ENCODE data around the gene LAPTM4A.

The LAPTM4A gene

DNA sequence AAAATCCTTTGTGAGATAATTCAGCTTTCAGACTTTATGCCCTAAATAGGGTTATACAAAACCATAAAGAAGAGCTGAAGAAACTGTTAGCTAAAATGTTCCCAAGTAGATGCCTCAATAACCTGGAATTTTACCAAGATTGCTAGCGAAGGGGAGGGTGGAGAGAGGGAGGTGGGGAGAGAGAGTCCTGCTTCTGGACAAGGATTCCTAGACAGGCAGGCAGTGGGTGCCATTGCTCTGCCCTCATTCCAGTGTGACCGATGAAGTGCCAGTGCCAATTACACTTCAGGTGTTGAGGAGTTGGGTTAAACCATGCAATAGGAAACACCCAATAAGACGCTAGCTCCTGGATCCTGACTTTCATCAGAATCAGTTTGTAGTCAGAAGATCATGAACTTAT is 18.1 kb downstream of the LAPTM4A start:
- DNase-seq (ENCODE audit: low read depth in 2 of 2), result no peak
- no peak overlapping the region for H3K4me3 ChIP-seq (replicated peaks in 1 of 2; ENCODE audit: low read depth in 2 of 2, low read length in 2 of 2)
- TF ChIP-seq, protein P1, sequence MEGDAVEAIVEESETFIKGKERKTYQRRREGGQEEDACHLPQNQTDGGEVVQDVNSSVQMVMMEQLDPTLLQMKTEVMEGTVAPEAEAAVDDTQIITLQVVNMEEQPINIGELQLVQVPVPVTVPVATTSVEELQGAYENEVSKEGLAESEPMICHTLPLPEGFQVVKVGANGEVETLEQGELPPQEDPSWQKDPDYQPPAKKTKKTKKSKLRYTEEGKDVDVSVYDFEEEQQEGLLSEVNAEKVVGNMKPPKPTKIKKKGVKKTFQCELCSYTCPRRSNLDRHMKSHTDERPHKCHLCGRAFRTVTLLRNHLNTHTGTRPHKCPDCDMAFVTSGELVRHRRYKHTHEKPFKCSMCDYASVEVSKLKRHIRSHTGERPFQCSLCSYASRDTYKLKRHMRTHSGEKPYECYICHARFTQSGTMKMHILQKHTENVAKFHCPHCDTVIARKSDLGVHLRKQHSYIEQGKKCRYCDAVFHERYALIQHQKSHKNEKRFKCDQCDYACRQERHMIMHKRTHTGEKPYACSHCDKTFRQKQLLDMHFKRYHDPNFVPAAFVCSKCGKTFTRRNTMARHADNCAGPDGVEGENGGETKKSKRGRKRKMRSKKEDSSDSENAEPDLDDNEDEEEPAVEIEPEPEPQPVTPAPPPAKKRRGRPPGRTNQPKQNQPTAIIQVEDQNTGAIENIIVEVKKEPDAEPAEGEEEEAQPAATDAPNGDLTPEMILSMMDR (IDR thresholded peaks at IDR 0.05; ENCODE audit: low read depth, low read length), result no peak

GRCh38 chr2:20030224-20030623 is 21.2 kb downstream of the LAPTM4A start:
- H3K4me3 ChIP-seq (replicated peaks in 1 of 2; ENCODE audit: low read depth in 2 of 2, low read length in 2 of 2), result no peak overlapping the region
- TF ChIP-seq, protein P1 (IDR thresholded peaks at IDR 0.05; ENCODE audit: low read depth, low read length), result no peak
- no peak for DNase-seq (ENCODE audit: low read depth in 2 of 2)

DNA sequence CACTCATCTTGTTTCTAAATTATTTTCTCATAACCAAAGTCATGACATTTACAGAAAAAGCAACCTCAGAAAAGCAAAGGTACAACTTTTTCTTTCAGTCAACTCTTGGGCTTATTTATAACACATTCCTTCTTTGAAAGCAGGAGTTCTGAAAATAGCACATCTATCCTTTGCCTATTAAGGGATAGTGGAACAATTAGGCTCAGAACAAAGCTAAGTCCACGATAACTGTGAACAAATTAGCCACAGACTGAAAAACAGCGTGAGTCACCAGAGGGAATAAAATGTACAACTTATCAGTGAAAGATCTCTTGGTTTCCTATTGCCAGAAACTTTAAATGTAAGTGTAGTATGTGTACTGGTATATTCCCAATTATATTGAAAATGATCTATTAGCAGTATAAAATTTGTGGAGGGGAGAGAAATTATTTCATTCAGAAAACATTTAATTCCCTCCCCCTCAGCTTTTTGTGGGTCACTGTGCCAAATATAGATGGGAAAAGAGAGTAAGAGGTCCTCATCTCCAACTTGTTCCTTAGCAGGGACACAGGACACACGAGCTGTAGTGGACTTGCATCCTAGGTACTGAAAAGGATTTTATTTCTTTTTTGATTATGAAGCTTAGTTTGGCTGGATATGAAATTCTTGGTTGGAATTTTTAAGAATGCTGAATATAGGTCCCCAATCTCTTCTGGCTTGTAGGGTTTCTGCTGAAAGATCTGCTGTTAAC is 23.6 kb downstream of the LAPTM4A start:
- TF ChIP-seq, protein P1 (IDR thresholded peaks at IDR 0.05; ENCODE audit: low read depth, low read length), result no peak
- peak; percentile 35 to 42 for DNase-seq (ENCODE audit: low read depth in 2 of 2)
- H3K4me3 ChIP-seq (replicated peaks in 1 of 2; ENCODE audit: low read depth in 2 of 2, low read length in 2 of 2), result no peak overlapping the region

- no peak overlapping the region for H3K4me3 ChIP-seq (replicated peaks in 1 of 2; ENCODE audit: low read depth in 2 of 2, low read length in 2 of 2)
These were observed 24.2 kb downstream of the LAPTM4A start for GRCh38 chr2:20027260-20027677.

DNA sequence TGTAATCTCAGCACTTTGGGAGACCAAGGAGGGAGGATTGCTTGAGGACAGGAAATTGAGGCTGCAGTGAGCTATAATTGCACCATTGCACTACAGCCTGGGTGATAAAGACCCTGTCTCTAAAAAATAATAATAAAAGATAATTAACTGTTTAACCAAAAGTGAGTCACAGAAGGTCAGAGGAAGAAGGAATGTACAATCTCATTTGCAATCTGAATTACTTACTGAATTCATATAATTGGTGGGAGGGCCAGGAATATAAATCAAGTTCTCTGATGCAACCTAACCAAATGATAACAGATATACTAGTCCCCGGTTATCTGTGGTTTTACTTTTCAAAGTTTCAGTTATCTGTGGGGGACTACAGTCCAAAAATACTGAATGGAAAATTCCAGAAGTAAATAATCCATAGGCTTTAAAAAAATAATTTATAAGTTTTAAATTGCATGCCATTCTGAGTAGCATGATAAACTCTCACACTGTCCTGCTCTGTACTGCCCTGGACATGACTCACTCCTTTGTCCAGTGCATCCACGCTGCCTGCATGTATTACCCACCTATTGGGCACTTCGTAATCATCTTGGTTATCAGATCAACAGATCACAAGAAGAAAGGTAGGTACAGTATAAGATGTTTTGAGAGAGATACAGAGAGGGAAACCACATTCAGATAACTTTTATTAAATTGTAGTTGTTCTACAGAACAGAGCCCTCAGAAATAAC is 26.2 kb downstream of the LAPTM4A start:
- H3K4me3 ChIP-seq (replicated peaks in 1 of 2; ENCODE audit: low read depth in 2 of 2, low read length in 2 of 2), result no peak overlapping the region
- DNase-seq (ENCODE audit: low read depth in 2 of 2), result peak in 1 of 2 donors; percentile 18
- TF ChIP-seq, protein P1 (IDR thresholded peaks at IDR 0.05; ENCODE audit: low read depth, low read length), result no peak

More at GRCh38 chr2:20027260-20027677, 24.2 kb downstream of the LAPTM4A start:
- TF ChIP-seq, protein P1 (IDR thresholded peaks at IDR 0.05; ENCODE audit: low read depth, low read length), result no peak
- DNase-seq (ENCODE audit: low read depth in 2 of 2), result peak in 1 of 2 donors; percentile 33

DNA sequence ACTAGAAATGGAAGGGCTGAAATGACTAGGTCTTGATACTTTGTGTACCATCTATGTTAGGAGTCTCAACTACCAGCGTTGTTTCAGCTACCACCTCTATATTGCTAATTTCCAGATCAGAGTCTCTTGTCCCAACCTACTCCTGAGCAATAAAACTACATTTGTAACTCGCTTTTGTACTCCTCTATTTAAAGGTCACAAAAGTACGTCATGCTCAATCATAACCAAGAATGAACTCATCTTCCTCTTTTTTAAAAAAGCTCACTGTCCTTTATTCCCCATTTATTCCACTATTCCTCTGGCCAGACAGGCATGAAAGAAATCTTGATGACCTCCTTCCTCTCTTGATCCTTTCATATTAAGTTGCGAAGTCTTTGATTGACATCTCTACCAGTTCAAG is 27.7 kb downstream of the LAPTM4A start:
- H3K4me3 ChIP-seq (replicated peaks in 1 of 2; ENCODE audit: low read depth in 2 of 2, low read length in 2 of 2), result no peak overlapping the region
- no peak for DNase-seq (ENCODE audit: low read depth in 2 of 2)
- TF ChIP-seq, protein P1 (IDR thresholded peaks at IDR 0.05; ENCODE audit: low read depth, low read length), result no peak

Measured in cardiac fibroblast (primary cell).